NB4 (cell line): ENCODE measurements around the gene DGLUCY.

ENCODE experiments used
- MYC ChIP-seq: IDR thresholded peaks from 2 replicates; pipeline ENCODE4 v1.6.1; 2011; ENCODE audit warnings: low read depth, low read length
- TF ChIP-seq, protein P1 (sequence below): IDR thresholded peaks from one replicate; pipeline ENCODE4 v1.5.1; 2012; ENCODE audit warnings: low read depth, low read length

GRCh38 chr14:91220581-91221000, 106.7 kb downstream of the DGLUCY start:
- TF ChIP-seq, protein P1, sequence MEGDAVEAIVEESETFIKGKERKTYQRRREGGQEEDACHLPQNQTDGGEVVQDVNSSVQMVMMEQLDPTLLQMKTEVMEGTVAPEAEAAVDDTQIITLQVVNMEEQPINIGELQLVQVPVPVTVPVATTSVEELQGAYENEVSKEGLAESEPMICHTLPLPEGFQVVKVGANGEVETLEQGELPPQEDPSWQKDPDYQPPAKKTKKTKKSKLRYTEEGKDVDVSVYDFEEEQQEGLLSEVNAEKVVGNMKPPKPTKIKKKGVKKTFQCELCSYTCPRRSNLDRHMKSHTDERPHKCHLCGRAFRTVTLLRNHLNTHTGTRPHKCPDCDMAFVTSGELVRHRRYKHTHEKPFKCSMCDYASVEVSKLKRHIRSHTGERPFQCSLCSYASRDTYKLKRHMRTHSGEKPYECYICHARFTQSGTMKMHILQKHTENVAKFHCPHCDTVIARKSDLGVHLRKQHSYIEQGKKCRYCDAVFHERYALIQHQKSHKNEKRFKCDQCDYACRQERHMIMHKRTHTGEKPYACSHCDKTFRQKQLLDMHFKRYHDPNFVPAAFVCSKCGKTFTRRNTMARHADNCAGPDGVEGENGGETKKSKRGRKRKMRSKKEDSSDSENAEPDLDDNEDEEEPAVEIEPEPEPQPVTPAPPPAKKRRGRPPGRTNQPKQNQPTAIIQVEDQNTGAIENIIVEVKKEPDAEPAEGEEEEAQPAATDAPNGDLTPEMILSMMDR = no peak
- TF ChIP-seq MYC = no peak
